DOHH2 (cell line): ENCODE data around the gene TRPC3.
A peak's percentile ranks its signal among the peaks of the same experiment; 100 is the strongest.

ENCODE experiments used
- EZH2phosphoT487 ChIP-seq: fragments of 200-600 bp; sonication (generic); IDR thresholded peaks from 2 replicates; pipeline ENCODE4 v1.6.1; 2017; ENCODE audit warnings: borderline replicate concordance, mild to moderate bottlenecking, antibody characterized with exemption, low read length, moderate library complexity, mixed read lengths
- TF ChIP-seq, protein P1 (sequence below): fragments of 200-600 bp; sonication (generic); IDR thresholded peaks from one replicate; pipeline ENCODE4 v1.5.1; 2014; ENCODE audit warnings: antibody characterized with exemption, mild to moderate bottlenecking, low read depth, low read length; ENCODE audit not compliant: poor library complexity, severe bottlenecking

DNA sequence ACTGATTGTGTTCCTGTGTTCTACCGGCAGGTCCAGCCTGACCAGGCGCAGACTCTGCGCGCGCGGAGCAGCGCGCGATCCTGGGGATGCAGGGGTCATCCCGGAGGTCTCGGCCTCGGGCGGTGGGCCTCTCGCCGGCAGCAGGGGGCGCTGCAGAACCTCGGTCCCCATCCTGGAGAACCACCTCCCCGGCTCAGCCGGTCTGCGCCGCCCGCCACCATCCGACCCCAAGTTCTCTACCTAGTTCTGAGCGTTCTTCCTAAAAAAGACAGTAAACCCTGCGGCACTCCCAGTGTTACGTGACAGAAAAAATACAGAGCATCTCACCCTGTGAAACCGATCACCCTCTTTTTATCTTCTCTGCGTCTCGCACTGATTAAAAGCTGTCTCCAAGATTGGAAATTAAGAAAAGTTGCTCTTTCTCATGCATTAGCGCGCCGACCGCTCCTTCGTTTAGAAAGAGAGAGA, 1.6 kb downstream of the TRPC3 start:
- TF ChIP-seq, protein P1, sequence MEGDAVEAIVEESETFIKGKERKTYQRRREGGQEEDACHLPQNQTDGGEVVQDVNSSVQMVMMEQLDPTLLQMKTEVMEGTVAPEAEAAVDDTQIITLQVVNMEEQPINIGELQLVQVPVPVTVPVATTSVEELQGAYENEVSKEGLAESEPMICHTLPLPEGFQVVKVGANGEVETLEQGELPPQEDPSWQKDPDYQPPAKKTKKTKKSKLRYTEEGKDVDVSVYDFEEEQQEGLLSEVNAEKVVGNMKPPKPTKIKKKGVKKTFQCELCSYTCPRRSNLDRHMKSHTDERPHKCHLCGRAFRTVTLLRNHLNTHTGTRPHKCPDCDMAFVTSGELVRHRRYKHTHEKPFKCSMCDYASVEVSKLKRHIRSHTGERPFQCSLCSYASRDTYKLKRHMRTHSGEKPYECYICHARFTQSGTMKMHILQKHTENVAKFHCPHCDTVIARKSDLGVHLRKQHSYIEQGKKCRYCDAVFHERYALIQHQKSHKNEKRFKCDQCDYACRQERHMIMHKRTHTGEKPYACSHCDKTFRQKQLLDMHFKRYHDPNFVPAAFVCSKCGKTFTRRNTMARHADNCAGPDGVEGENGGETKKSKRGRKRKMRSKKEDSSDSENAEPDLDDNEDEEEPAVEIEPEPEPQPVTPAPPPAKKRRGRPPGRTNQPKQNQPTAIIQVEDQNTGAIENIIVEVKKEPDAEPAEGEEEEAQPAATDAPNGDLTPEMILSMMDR = peak; percentile 93
- TF ChIP-seq EZH2phosphoT487 = peak; percentile 21; the same call in 1 of the 2 replicates
